ENCODE measurements around the gene DOCK4. TPM values are rescaled to one million over a fixed set of nuclear protein-coding genes. Genes with fewer than 3 reads are reported as not detected.

The DOCK4 gene
- total RNA-seq, 1 donor from 2014 or later, result 0.73 TPM

DNA sequence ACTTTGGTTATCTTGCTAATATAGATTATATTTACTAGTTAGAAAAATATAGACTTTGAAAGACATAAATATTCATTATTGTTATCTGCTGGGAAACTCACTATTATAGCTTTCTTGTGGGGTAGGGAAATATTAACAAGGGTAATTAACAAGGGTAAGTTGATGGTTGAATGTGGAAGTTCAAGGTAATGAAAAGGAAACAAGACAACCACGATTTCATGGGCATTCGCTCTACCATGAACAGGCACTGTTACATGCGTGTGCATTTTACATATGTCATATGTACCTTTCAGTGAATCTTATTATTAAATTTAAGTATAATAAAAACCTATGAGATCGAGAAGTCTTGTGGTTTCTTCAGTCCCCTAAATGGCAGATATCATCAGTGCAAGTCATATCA lies 392.9 kb downstream of the DOCK4 start:
- Mint-ChIP-seq H3K4me3 (no peak overlapping the region), H3K9me3 (no peaks in the 10 kb centered on the region), H3K27ac (no peak overlapping the region), H3K27me3 (no peaks in the 10 kb centered on the region), H3K4me1 (no peaks in the 10 kb centered on the region), H3K36me3 (ENCODE audit: low read depth) (no peaks in the 10 kb centered on the region)
- ChIA-PET CTCF (no interaction called here), POLR2A (no interaction called here)
- DNase-seq (no peak), ATAC-seq (ENCODE audit: low read depth) (no peak)
- intact Hi-C loops (cut with micrococcal nuclease), result no loop called here
- TF ChIP-seq, protein P1, sequence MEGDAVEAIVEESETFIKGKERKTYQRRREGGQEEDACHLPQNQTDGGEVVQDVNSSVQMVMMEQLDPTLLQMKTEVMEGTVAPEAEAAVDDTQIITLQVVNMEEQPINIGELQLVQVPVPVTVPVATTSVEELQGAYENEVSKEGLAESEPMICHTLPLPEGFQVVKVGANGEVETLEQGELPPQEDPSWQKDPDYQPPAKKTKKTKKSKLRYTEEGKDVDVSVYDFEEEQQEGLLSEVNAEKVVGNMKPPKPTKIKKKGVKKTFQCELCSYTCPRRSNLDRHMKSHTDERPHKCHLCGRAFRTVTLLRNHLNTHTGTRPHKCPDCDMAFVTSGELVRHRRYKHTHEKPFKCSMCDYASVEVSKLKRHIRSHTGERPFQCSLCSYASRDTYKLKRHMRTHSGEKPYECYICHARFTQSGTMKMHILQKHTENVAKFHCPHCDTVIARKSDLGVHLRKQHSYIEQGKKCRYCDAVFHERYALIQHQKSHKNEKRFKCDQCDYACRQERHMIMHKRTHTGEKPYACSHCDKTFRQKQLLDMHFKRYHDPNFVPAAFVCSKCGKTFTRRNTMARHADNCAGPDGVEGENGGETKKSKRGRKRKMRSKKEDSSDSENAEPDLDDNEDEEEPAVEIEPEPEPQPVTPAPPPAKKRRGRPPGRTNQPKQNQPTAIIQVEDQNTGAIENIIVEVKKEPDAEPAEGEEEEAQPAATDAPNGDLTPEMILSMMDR (IDR thresholded peaks at IDR 0.05), result no peak

DNA sequence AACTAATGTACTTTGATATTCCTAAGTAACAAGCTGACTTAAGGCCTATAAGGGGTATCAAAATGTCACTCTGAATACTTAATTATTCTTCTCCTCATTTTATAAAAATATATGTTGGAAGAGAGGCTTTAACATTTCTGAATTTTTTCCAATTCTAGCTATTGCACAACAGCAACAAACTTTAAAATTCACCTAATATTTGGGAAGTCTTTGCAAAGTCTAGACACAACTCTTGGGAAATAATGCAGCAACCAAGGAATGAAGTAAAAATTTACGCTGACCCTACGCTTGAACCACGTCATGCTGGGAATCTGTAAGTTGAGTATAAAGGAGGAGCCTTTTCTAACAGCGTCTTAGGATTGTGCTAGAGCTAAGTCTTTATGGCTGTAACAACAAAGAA lies 400.0 kb downstream of the DOCK4 start:
- H3K4me3 Mint-ChIP-seq, result no peak overlapping the region
- no peak overlapping the region for H3K27ac Mint-ChIP-seq
- DNase-seq, result no peak
- intact Hi-C loops (cut with micrococcal nuclease), result no loop called here
- H3K27me3 Mint-ChIP-seq, result no peaks in the 10 kb centered on the region
- POLR2A ChIA-PET, result no interaction called here
- H3K9me3 Mint-ChIP-seq, result peaks cover 5% of the 10 kb centered on the region
- ATAC-seq (ENCODE audit: low read depth), result no peak
- CTCF ChIA-PET, result no interaction called here
- H3K4me1 Mint-ChIP-seq, result no peaks in the 10 kb centered on the region
- TF ChIP-seq, protein P1 (IDR thresholded peaks at IDR 0.05), result no peak
- H3K36me3 Mint-ChIP-seq (ENCODE audit: low read depth), result no peaks in the 10 kb centered on the region

DNA sequence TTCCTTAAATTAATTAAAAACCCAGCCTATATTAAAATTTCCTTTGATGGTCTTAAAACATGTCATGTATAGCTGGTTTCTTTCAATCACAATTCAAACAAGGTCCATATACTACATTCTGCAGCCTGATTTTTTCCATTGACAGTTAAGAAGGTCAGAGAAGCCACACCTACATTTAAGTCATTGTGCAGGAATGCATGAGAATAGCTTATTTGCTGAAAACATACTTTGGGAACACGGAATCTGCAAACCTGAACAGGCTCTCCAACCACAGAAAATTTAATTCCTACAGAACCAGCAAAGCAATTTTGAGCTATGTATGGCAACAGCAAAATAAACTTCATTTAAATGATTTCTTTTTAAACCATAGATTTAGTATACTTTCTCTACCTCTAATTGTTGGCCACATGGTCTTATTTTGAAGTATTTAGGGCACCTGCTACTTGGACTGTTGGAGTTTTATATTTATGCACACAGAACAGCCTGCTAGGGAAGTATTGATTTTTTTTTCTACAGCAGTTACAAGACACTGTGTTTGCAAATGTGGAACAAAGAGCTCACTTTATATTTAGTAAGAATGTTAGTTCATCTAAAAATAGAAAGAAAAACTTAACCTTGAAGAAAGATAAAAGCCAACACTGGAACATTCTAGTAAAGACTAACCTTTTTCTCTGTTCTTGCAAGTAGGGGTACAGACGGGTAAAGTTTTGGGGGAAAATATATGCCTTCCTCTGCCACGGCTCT lies 403.0 kb downstream of the DOCK4 start:
- intact Hi-C loops (cut with micrococcal nuclease), result no loop called here
- TF ChIP-seq, protein P1 (IDR thresholded peaks at IDR 0.05), result no peak
- ATAC-seq (ENCODE audit: low read depth) (no peak), DNase-seq (no peak)
- CTCF ChIA-PET, result no interaction called here
- Mint-ChIP-seq H3K27me3 (no peaks in the 10 kb centered on the region), H3K36me3 (ENCODE audit: low read depth) (peaks cover 1% of the 10 kb centered on the region), H3K27ac (no peak overlapping the region), H3K4me1 (no peaks in the 10 kb centered on the region), H3K9me3 (peaks cover 21% of the 10 kb centered on the region), H3K4me3 (no peak overlapping the region)
- POLR2A ChIA-PET, result no interaction called here

DNA sequence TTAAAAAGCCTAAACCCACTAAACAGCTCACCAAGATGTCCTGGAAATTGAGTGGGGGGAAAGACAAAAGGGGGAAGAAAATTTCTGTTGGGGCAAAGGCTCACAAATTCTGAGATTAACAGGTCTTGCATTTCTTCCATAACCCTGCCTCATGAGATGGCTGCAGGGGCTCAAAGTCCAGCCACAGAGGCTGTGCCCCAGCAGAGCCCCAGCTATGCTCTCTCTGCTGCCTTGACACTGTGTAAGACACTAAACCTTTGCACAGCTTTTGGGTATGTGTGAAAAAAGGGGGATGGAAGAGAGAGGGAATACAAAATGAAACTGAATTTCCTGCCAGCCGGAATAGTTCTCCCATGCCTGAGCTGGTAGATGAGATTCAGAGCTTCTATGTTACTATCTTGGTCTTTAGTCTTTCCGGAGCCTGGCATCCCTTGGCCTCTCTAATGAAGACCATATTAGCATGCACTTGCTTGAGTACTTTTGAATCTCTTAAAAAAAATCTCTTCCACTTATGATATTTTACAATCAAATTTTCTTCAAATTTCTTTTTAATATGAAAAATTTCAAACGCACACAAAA lies 403.9 kb downstream of the DOCK4 start:
- ATAC-seq (ENCODE audit: low read depth) (no peak), DNase-seq (no peak)
- ChIA-PET POLR2A (no interaction called here), CTCF (no interaction called here)
- Mint-ChIP-seq H3K27ac (no peak overlapping the region), H3K36me3 (ENCODE audit: low read depth) (peaks cover 1% of the 10 kb centered on the region), H3K27me3 (no peaks in the 10 kb centered on the region), H3K4me1 (no peaks in the 10 kb centered on the region), H3K4me3 (no peak overlapping the region), H3K9me3 (peaks cover 24% of the 10 kb centered on the region)
- intact Hi-C loops (cut with micrococcal nuclease), result no loop called here
- TF ChIP-seq, protein P1 (IDR thresholded peaks at IDR 0.05), result no peak

DNA sequence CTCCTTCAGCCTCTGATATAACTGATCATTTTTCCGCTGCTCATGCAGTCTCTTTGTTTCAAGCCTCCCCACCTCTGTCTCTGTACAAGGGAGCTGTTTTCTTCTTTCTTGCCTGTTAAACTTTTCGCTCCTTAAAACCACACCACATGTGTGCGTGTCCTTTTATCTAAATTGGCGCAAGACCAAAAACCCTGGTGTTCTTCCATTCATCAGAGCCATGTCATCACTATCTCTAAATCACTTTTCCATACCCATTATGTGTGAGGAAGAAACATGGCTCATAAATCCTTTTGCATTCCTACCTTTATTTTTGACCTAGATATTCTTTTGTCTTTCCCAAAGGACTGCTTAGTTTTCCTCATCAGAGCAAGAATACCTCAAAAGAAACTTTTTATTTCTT lies 404.9 kb downstream of the DOCK4 start:
- CTCF ChIA-PET, result no interaction called here
- Mint-ChIP-seq H3K9me3 (peaks cover 25% of the 10 kb centered on the region), H3K27me3 (no peaks in the 10 kb centered on the region)

More for the DNA sequence above, 404.9 kb downstream of the DOCK4 start:
- H3K4me1 Mint-ChIP-seq, result no peaks in the 10 kb centered on the region
- POLR2A ChIA-PET, result no interaction called here
- H3K36me3 Mint-ChIP-seq (ENCODE audit: low read depth), result peaks cover 6% of the 10 kb centered on the region
- no peak for DNase-seq
- intact Hi-C loops (cut with micrococcal nuclease), result no loop called here
- no peak overlapping the region for H3K4me3 Mint-ChIP-seq
- H3K27ac Mint-ChIP-seq, result no peak overlapping the region
- ATAC-seq (ENCODE audit: low read depth), result no peak
- TF ChIP-seq, protein P1 (IDR thresholded peaks at IDR 0.05), result no peak
